ENCODE results near the gene MAN1C1. TPM values are rescaled to one million over a fixed set of nuclear protein-coding genes. Genes with fewer than 3 reads are reported as not detected.

The MAN1C1 gene
- total and polyA plus RNA-seq, 10 of the 15 experiments (the other 5 are each of a cell fraction or from before 2014, with no cell fraction given) = 0.12 to 0.56 (median 0.22) TPM; not detected in 3

DNA sequence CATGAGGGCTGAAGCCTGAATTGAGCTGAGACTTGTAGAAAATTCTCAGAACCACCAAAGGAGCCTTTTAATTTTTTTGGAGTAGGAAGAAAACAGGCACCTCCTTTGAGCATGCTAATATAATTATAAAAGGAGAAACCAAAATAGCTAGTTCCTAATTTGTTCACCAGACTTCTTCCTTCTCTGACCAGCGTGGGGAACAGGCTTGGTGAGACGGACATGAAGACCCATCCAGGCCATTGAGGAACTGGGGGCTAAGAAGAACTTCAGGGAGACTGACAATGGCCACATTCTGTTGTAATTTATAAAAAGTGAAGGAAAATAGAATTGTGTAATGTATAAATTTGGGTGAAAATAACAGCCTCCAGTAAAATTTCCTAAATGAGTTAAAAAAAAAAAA lies 62.6 kb downstream of the MAN1C1 start (continued):
- TF ChIP-seq PAX8 (IDR thresholded peaks at IDR 0.05) = no peak
- TF ChIP-seq, protein P1, sequence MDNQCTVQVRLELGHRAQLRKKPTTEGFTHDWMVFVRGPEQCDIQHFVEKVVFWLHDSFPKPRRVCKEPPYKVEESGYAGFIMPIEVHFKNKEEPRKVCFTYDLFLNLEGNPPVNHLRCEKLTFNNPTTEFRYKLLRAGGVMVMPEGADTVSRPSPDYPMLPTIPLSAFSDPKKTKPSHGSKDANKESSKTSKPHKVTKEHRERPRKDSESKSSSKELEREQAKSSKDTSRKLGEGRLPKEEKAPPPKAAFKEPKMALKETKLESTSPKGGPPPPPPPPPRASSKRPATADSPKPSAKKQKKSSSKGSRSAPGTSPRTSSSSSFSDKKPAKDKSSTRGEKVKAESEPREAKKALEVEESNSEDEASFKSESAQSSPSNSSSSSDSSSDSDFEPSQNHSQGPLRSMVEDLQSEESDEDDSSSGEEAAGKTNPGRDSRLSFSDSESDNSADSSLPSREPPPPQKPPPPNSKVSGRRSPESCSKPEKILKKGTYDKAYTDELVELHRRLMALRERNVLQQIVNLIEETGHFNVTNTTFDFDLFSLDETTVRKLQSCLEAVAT (IDR thresholded peaks at IDR 0.05) = no peak
- TF ChIP-seq ZZZ3 (IDR thresholded peaks at IDR 0.05; ENCODE audit: control insufficient read depth, insufficient read length, low read depth) = no peak
- TF ChIP-seq HCFC1 (IDR thresholded peaks at IDR 0.05; ENCODE audit: low read length) = no peak
- no peak for TF ChIP-seq TCF3 (IDR thresholded peaks at IDR 0.05; ENCODE audit: borderline replicate concordance, insufficient read depth, low read depth, low read length)

DNA sequence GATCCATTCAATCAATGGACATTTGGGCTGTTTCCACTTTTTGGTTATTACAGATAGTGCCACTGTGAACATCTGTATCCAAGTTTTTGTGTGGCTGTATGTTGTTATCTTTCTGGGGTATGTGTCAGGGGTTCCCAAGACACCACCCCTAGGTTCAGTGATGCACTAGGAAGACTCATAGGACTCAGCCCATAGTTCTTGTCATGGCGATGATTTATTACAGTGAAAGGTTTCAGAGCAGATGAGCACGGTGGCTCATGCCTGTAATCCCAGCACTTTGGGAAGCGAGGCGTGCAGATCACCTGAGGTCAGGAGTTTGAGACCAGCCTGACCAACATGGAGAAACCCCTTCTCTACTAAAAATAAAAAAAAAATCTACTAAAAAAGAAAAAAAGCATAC lies 64.1 kb downstream of the MAN1C1 start:
- no peak overlapping the region for H3K9ac ChIP-seq (ENCODE audit: control insufficient read depth, insufficient read depth, low read length)
- peaks cover 10% of the 10 kb centered on the region for H3K4me1 ChIP-seq (ENCODE audit: control insufficient read depth, insufficient read depth, low read length)
- H3K79me2 ChIP-seq (ENCODE audit: control insufficient read depth, insufficient read depth, low read length) = no peaks in the 10 kb centered on the region
- no peaks in the 10 kb centered on the region for H3K36me3 ChIP-seq (ENCODE audit: control insufficient read depth in 2 of 2, insufficient read depth in 2 of 2, low read length in 1 of 2)
- ChIA-PET RAD21 (ENCODE audit: unreplicated experiment) (no interaction called here), POLR2A (no interaction called here), CTCF (no interaction called here), SMC1A (ENCODE audit: uncharacterized antibody, unreplicated experiment) (no interaction called here)
- intact Hi-C loops (cut with micrococcal nuclease; ENCODE audit: unreplicated experiment) = no loop called here
- H4K20me1 ChIP-seq (ENCODE audit: control insufficient read depth, insufficient read depth) = no peaks in the 10 kb centered on the region
- in situ Hi-C loops (cut with MboI) = no loop called here
- H2AFZ ChIP-seq (ENCODE audit: control insufficient read depth, low read depth, low read length) = no peak overlapping the region
- H3K4me3 ChIP-seq = no peak overlapping the region
- BruUV-seq (replicated peaks) = no TSS peak
- FAIRE-seq = no peak
- H3K4me2 ChIP-seq (ENCODE audit: control insufficient read depth, insufficient read depth) = no peak overlapping the region
- ATAC-seq = no peak
- WGBS (ENCODE audit: insufficient coverage, insufficient replicate concordance, low lambda C conversion rate, missing lambda C conversion rate) = 55% methylated on average over 4 of the region's 4 CpGs
- H3K27me3 ChIP-seq (replicated peaks in 1 of 2; ENCODE audit: control insufficient read depth in 2 of 2, insufficient read depth in 2 of 2, low read length in 1 of 2) = peaks cover 3 to 6% of the 10 kb centered on the region in 2 experiments; a peak in 3 of 4 replicates
- no peak overlapping the region for H3K27ac ChIP-seq (ENCODE audit: control insufficient read depth, insufficient read depth)
- DNase-seq (ENCODE audit: low read depth, low spot score) = no peak
- H3K9me3 ChIP-seq (replicated peaks; ENCODE audit: control insufficient read depth, insufficient read depth, low read length) = no peaks in the 10 kb centered on the region; the same call in 1 of the 3 replicates
- TF ChIP-seq, protein P2, sequence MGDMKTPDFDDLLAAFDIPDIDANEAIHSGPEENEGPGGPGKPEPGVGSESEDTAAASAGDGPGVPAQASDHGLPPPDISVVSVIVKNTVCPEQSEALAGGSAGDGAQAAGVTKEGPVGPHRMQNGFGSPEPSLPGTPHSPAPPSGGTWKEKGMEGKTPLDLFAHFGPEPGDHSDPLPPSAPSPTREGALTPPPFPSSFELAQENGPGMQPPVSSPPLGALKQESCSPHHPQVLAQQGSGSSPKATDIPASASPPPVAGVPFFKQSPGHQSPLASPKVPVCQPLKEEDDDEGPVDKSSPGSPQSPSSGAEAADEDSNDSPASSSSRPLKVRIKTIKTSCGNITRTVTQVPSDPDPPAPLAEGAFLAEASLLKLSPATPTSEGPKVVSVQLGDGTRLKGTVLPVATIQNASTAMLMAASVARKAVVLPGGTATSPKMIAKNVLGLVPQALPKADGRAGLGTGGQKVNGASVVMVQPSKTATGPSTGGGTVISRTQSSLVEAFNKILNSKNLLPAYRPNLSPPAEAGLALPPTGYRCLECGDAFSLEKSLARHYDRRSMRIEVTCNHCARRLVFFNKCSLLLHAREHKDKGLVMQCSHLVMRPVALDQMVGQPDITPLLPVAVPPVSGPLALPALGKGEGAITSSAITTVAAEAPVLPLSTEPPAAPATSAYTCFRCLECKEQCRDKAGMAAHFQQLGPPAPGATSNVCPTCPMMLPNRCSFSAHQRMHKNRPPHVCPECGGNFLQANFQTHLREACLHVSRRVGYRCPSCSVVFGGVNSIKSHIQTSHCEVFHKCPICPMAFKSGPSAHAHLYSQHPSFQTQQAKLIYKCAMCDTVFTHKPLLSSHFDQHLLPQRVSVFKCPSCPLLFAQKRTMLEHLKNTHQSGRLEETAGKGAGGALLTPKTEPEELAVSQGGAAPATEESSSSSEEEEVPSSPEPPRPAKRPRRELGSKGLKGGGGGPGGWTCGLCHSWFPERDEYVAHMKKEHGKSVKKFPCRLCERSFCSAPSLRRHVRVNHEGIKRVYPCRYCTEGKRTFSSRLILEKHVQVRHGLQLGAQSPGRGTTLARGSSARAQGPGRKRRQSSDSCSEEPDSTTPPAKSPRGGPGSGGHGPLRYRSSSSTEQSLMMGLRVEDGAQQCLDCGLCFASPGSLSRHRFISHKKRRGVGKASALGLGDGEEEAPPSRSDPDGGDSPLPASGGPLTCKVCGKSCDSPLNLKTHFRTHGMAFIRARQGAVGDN (IDR thresholded peaks at IDR 0.05) = no peak
- TF ChIP-seq SIX5 (IDR thresholded peaks at IDR 0.05; ENCODE audit: low read depth, low read length, severe bottlenecking) (no peak), SMC3 (IDR thresholded peaks at IDR 0.05; ENCODE audit: borderline replicate concordance, low read length) (no peak), POLR2AphosphoS5 (IDR thresholded peaks at IDR 0.05; ENCODE audit: low read length) (no peak), ZBTB33 (IDR thresholded peaks at IDR 0.05) (no peak), YBX1 (IDR thresholded peaks at IDR 0.05) (no peak), SP1 (IDR thresholded peaks at IDR 0.05; ENCODE audit: low read depth, low read length) (no peak), NR2F1 (conservative IDR thresholded peaks at IDR 0.05) (no peak), IRF4 (IDR thresholded peaks at IDR 0.05; ENCODE audit: low read depth, low read length) (no peak), HDAC2 (IDR thresholded peaks at IDR 0.05) (no peak)
- TF ChIP-seq, protein P3, sequence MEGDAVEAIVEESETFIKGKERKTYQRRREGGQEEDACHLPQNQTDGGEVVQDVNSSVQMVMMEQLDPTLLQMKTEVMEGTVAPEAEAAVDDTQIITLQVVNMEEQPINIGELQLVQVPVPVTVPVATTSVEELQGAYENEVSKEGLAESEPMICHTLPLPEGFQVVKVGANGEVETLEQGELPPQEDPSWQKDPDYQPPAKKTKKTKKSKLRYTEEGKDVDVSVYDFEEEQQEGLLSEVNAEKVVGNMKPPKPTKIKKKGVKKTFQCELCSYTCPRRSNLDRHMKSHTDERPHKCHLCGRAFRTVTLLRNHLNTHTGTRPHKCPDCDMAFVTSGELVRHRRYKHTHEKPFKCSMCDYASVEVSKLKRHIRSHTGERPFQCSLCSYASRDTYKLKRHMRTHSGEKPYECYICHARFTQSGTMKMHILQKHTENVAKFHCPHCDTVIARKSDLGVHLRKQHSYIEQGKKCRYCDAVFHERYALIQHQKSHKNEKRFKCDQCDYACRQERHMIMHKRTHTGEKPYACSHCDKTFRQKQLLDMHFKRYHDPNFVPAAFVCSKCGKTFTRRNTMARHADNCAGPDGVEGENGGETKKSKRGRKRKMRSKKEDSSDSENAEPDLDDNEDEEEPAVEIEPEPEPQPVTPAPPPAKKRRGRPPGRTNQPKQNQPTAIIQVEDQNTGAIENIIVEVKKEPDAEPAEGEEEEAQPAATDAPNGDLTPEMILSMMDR (IDR thresholded peaks at IDR 0.05 in 2 of 3, conservative IDR thresholded peaks at IDR 0.05 in 1 of 3; ENCODE audit: control insufficient read depth in 2 of 3, extremely low read depth in 1 of 3, insufficient read depth in 1 of 3, low read depth in 3 of 3, low read length in 3 of 3) = no peak

Measured in GM12878 (cell line).